Measurements from ENCODE around the gene ZAP70.

Gene ZAP70

GRCh38 chr2:97747716-97748115, 34.3 kb downstream of the ZAP70 start:
- no peak for DNase-seq (ENCODE audit: low spot score)

GRCh38 chr2:97749581-97749980, 36.2 kb downstream of the ZAP70 start:
- DNase-seq (ENCODE audit: low spot score): no peak

- no peak for DNase-seq (ENCODE audit: low spot score)
These were observed 36.6 kb downstream of the ZAP70 start for GRCh38 chr2:97750017-97750416.

GRCh38 chr2:97751752-97752151, 38.4 kb downstream of the ZAP70 start:
- DNase-seq (ENCODE audit: low spot score): no peak

GRCh38 chr2:97752342-97753334, 39.3 kb downstream of the ZAP70 start:
- DNase-seq (ENCODE audit: low spot score): no peak

- no peak for DNase-seq (ENCODE audit: low spot score)
These were observed 41.4 kb downstream of the ZAP70 start for GRCh38 chr2:97754690-97755346.

- DNase-seq (ENCODE audit: low spot score): no peak
These were observed 42.1 kb downstream of the ZAP70 start for GRCh38 chr2:97755491-97755890.

- no peak for DNase-seq (ENCODE audit: low spot score)
These were observed 43.7 kb downstream of the ZAP70 start for GRCh38 chr2:97757062-97757461.

- no peak for DNase-seq (ENCODE audit: low spot score)
These were observed 44.8 kb downstream of the ZAP70 start for GRCh38 chr2:97758131-97758705.

- DNase-seq (ENCODE audit: low spot score): no peak
These were observed 46.5 kb downstream of the ZAP70 start for GRCh38 chr2:97759727-97760407.

GRCh38 chr2:97760480-97761049, 47.2 kb downstream of the ZAP70 start:
- DNase-seq (ENCODE audit: low spot score): no peak

- no peak for DNase-seq (ENCODE audit: low spot score)
These were observed 47.8 kb downstream of the ZAP70 start for GRCh38 chr2:97761192-97761591.

GRCh38 chr2:97763176-97763845, 49.9 kb downstream of the ZAP70 start:
- DNase-seq (ENCODE audit: low spot score): no peak

GRCh38 chr2:97764559-97765263, 51.3 kb downstream of the ZAP70 start:
- no peak for DNase-seq (ENCODE audit: low spot score)

GRCh38 chr2:97765933-97766332, 52.6 kb downstream of the ZAP70 start:
- no peak for DNase-seq (ENCODE audit: low spot score)

GRCh38 chr2:97766567-97766966, 53.2 kb downstream of the ZAP70 start:
- no peak for DNase-seq (ENCODE audit: low spot score)

GRCh38 chr2:97769308-97769707, 55.9 kb downstream of the ZAP70 start:
- no peak for DNase-seq (ENCODE audit: low spot score)

- no peak for DNase-seq (ENCODE audit: low spot score)
These were observed 56.3 kb downstream of the ZAP70 start for GRCh38 chr2:97769711-97770110.

GRCh38 chr2:97770445-97770844, 57.1 kb downstream of the ZAP70 start:
- no peak for DNase-seq (ENCODE audit: low spot score)

GRCh38 chr2:97774425-97774824, 61.0 kb downstream of the ZAP70 start:
- DNase-seq (ENCODE audit: low spot score): no peak
